ENCODE data around the gene STAB1.

- TF ChIP-seq CTCF (IDR thresholded peaks at IDR 0.05) (no peak), USF2 (IDR thresholded peaks at IDR 0.05) (no peak), RCOR1 (IDR thresholded peaks at IDR 0.05; ENCODE audit: low read depth, low read length) (no peak), RNF2 (IDR thresholded peaks at IDR 0.05; ENCODE audit: borderline replicate concordance, low read depth) (no peak)
Measured at GRCh38 chr3:52544937-52545336, 49.8 kb downstream of the STAB1 start.
